PC-9 (cell line): ENCODE data around the gene AFF2. TPM values are rescaled to one million over a fixed set of nuclear protein-coding genes. Genes with fewer than 3 reads are reported as not detected.

ENCODE experiments used
- BruUV-seq: library from RNA; stranded (reverse); fragments of 400-500 nt; replicated peaks from 2 replicates; lab custom pipeline; 2021; lab: Mats Ljungman, UMichigan
- CTCF ChIA-PET: fragments of 300-600 bp; sonication (Branson Sonifier 250); formaldehyde crosslinking; loops from one replicate; lab custom pipeline; 2022; ENCODE audit warnings: antibody characterized with exemption; lab: Charles Lee
- POLR2A ChIA-PET: fragments of 300-600 bp; sonication (Branson Sonifier 250); formaldehyde crosslinking; loops from one replicate; lab custom pipeline; 2022; ENCODE audit warnings: antibody characterized with exemption; ENCODE audit not compliant: unreplicated experiment; lab: Charles Lee
- DNase-seq, 2 experiments: peaks; one replicate each; pipeline versions ENCODE4 v3.0.0 to v3.0.0-alpha.2; 2015 to 2022; ENCODE audit warnings: mixed read lengths in 1 of 2
- H2AFZ ChIP-seq: fragments of 200-600 bp; sonication (generic); 2 replicates; pipeline ENCODE4 v1.8.1; 2017; ENCODE audit warnings: antibody characterized with exemption
- H3F3A ChIP-seq: fragments of 200-600 bp; sonication (generic); 2 replicates; pipeline ENCODE4 v1.8.1; 2017; ENCODE audit warnings: antibody characterized with exemption, mild to moderate bottlenecking, low read depth; ENCODE audit not compliant: insufficient read depth
- H3K27ac ChIP-seq: fragments of 200-600 bp; sonication (generic); 2 replicates; pipeline ENCODE4 v1.6.1; 2016; ENCODE audit warnings: mixed run types
- H3K27me3 ChIP-seq: fragments of 200-600 bp; sonication (generic); 2 replicates; pipeline ENCODE4 v1.6.1; 2016; ENCODE audit warnings: low read depth, mixed run types; ENCODE audit not compliant: insufficient read depth
- H3K36me3 ChIP-seq: fragments of 200-600 bp; sonication (generic); 2 replicates; pipeline ENCODE4 v1.6.1; 2016; ENCODE audit warnings: low read depth, mixed run types
- H3K4me1 ChIP-seq: fragments of 200-600 bp; sonication (generic); replicated peaks from 2 replicates; pipeline ENCODE4 v1.6.1; 2016; ENCODE audit warnings: mixed run types; ENCODE audit not compliant: insufficient read depth
- H3K4me2 ChIP-seq: fragments of 200-600 bp; sonication (generic); 2 replicates; pipeline ENCODE4 v1.6.1; 2017; ENCODE audit warnings: mixed run types
- H3K4me3 ChIP-seq: fragments of 200-600 bp; sonication (generic); 2 replicates; pipeline ENCODE4 v1.6.1; 2016; ENCODE audit warnings: mixed run types
- H3K79me2 ChIP-seq: fragments of 200-600 bp; sonication (generic); 2 replicates; pipeline ENCODE4 v1.6.1; 2017; ENCODE audit warnings: low read depth, mixed run types
- H3K9me2 ChIP-seq: fragments of 200-600 bp; sonication (generic); 2 replicates; pipeline ENCODE4 v1.8.1; 2017; ENCODE audit warnings: mild to moderate bottlenecking; ENCODE audit not compliant: insufficient read depth
- H3K9me3 ChIP-seq: fragments of 200-600 bp; sonication (generic); 2 replicates; pipeline ENCODE4 v1.8.1; 2016; ENCODE audit warnings: low read depth; ENCODE audit not compliant: insufficient read depth
- H4K20me1 ChIP-seq: fragments of 200-600 bp; sonication (generic); 2 replicates; pipeline ENCODE4 v1.8.1; 2017; ENCODE audit not compliant: insufficient read depth
- EZH2 ChIP-seq: fragments of 200-600 bp; sonication (generic); IDR thresholded peaks from 2 replicates; pipeline ENCODE4 v1.8.0; 2017; ENCODE audit warnings: antibody characterized with exemption, low read depth
- intact Hi-C: fragments of 100-400 bp; cut with micrococcal nuclease; formaldehyde crosslinking; loops from one replicate; pipeline ENCODE4 v1.10.0; 2022; ENCODE audit not compliant: unreplicated experiment
- total RNA-seq: library from RNA; stranded (reverse); gene quantifications from 2 replicates; pipeline ENCODE4 v1.2.3, GENCODE V29; 2021
- TF ChIP-seq, protein P1 (sequence below): fragments of 200-600 bp; sonication (generic); conservative IDR thresholded peaks from 2 replicates; pipeline ENCODE4 v1.6.1; 2017; ENCODE audit warnings: mixed run types, antibody characterized with exemption, mild to moderate bottlenecking, moderate library complexity

Gene AFF2
- total RNA-seq, 1 experiment from 2014 or later = not detected

DNA sequence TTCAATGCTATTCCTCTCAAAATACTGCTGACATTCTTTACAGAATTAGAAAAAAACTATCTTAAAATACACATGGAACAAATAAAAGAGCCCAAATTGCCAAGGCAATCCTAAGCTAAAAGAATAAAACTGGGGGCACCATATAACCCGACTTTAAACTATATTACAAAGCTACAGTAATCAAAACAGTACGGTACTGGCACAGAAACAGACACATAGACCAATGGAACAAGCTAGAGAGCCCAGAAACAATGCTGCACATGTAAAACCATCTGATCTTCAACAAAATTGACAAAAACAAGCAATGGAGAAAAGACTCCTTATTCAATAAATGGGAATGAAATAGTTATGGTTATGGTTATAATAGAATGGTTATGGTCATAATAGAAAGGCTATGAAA lies 522.1 kb downstream of the AFF2 start:
- intact Hi-C loops = no loop called here
- TF ChIP-seq, protein P1, sequence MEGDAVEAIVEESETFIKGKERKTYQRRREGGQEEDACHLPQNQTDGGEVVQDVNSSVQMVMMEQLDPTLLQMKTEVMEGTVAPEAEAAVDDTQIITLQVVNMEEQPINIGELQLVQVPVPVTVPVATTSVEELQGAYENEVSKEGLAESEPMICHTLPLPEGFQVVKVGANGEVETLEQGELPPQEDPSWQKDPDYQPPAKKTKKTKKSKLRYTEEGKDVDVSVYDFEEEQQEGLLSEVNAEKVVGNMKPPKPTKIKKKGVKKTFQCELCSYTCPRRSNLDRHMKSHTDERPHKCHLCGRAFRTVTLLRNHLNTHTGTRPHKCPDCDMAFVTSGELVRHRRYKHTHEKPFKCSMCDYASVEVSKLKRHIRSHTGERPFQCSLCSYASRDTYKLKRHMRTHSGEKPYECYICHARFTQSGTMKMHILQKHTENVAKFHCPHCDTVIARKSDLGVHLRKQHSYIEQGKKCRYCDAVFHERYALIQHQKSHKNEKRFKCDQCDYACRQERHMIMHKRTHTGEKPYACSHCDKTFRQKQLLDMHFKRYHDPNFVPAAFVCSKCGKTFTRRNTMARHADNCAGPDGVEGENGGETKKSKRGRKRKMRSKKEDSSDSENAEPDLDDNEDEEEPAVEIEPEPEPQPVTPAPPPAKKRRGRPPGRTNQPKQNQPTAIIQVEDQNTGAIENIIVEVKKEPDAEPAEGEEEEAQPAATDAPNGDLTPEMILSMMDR = no peak
- TF ChIP-seq EZH2 = no peak
- CTCF ChIA-PET = no interaction called here

GRCh38 chrX:149032449-149032848 lies 532.0 kb downstream of the AFF2 start:
- no peaks in the 10 kb centered on the region for H3K9me3 ChIP-seq
- intact Hi-C loops = no loop called here
- no peaks in the 10 kb centered on the region for H3K36me3 ChIP-seq
- H4K20me1 ChIP-seq = no peaks in the 10 kb centered on the region
- ChIA-PET POLR2A (no interaction called here), CTCF (no interaction called here)
- no peaks in the 10 kb centered on the region for H3K79me2 ChIP-seq
- no peak overlapping the region for H3K4me3 ChIP-seq
- TF ChIP-seq, protein P1 = no peak
- no peak for TF ChIP-seq EZH2
- no peaks in the 10 kb centered on the region; the same call in 1 of the 2 replicates for H3K9me2 ChIP-seq
- H3K27ac ChIP-seq = no peak overlapping the region
- no peaks in the 10 kb centered on the region for H3K4me1 ChIP-seq
- no peaks in the 10 kb centered on the region for H3K27me3 ChIP-seq
- BruUV-seq = no TSS peak
- H3F3A ChIP-seq = no peaks in the 10 kb centered on the region
- no peak overlapping the region for H2AFZ ChIP-seq
- no peak for DNase-seq
- no peak overlapping the region for H3K4me2 ChIP-seq

More for the DNA sequence above, 522.1 kb downstream of the AFF2 start:
- Histone ChIP-seq H4K20me1 (no peaks in the 10 kb centered on the region), H3K27me3 (no peaks in the 10 kb centered on the region), H3K9me3 (no peaks in the 10 kb centered on the region), H3K27ac (no peak overlapping the region), H3K4me1 (no peaks in the 10 kb centered on the region), H2AFZ (no peak overlapping the region), H3K4me2 (no peak overlapping the region), H3K9me2 (no peaks in the 10 kb centered on the region), H3K4me3 (no peak overlapping the region), H3K36me3 (no peaks in the 10 kb centered on the region), H3K79me2 (no peaks in the 10 kb centered on the region), H3F3A (no peaks in the 10 kb centered on the region)
- DNase-seq = no peak
- no TSS peak for BruUV-seq
- POLR2A ChIA-PET = no interaction called here

- CTCF ChIA-PET = no interaction called here
- no peak overlapping the region for H3K27ac ChIP-seq
- H3K79me2 ChIP-seq = no peaks in the 10 kb centered on the region
- no peaks in the 10 kb centered on the region for H3K36me3 ChIP-seq
- no peaks in the 10 kb centered on the region for H3K9me3 ChIP-seq
- no peaks in the 10 kb centered on the region for H3K27me3 ChIP-seq
- H4K20me1 ChIP-seq = no peaks in the 10 kb centered on the region
- H3K4me1 ChIP-seq = no peaks in the 10 kb centered on the region
- intact Hi-C loops = no loop called here
- H3K9me2 ChIP-seq = no peaks in the 10 kb centered on the region
- H3K4me3 ChIP-seq = no peak overlapping the region
- H2AFZ ChIP-seq = no peak overlapping the region
- DNase-seq = no peak
- TF ChIP-seq EZH2 = no peak
- TF ChIP-seq, protein P1 = no peak
- H3F3A ChIP-seq = no peaks in the 10 kb centered on the region
- POLR2A ChIA-PET = no interaction called here
- no peak overlapping the region for H3K4me2 ChIP-seq
- no TSS peak for BruUV-seq
Observed at GRCh38 chrX:149036086-149036485, 535.7 kb downstream of the AFF2 start.
